ENCODE measurements around the gene WDR76.

The WDR76 gene

GRCh38 chr15:43879386-43880355 is 52.9 kb downstream of the WDR76 start:
- H3K4me3 ChIP-seq (ENCODE audit: control insufficient read depth, low read depth, low read length) = no peak overlapping the region
- DNase-seq (ENCODE audit: low read depth) = no peak
- TF ChIP-seq, protein P1, sequence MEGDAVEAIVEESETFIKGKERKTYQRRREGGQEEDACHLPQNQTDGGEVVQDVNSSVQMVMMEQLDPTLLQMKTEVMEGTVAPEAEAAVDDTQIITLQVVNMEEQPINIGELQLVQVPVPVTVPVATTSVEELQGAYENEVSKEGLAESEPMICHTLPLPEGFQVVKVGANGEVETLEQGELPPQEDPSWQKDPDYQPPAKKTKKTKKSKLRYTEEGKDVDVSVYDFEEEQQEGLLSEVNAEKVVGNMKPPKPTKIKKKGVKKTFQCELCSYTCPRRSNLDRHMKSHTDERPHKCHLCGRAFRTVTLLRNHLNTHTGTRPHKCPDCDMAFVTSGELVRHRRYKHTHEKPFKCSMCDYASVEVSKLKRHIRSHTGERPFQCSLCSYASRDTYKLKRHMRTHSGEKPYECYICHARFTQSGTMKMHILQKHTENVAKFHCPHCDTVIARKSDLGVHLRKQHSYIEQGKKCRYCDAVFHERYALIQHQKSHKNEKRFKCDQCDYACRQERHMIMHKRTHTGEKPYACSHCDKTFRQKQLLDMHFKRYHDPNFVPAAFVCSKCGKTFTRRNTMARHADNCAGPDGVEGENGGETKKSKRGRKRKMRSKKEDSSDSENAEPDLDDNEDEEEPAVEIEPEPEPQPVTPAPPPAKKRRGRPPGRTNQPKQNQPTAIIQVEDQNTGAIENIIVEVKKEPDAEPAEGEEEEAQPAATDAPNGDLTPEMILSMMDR (conservative IDR thresholded peaks at IDR 0.05; ENCODE audit: control insufficient read depth, insufficient read depth, low read depth, low read length) = no peak

GRCh38 chr15:43880406-43881194 is 53.8 kb downstream of the WDR76 start:
- peak; percentile 38 for DNase-seq (ENCODE audit: low read depth)
- no peak overlapping the region for H3K4me3 ChIP-seq (ENCODE audit: control insufficient read depth, low read depth, low read length)
- TF ChIP-seq, protein P1 (conservative IDR thresholded peaks at IDR 0.05; ENCODE audit: control insufficient read depth, insufficient read depth, low read depth, low read length) = no peak

DNA sequence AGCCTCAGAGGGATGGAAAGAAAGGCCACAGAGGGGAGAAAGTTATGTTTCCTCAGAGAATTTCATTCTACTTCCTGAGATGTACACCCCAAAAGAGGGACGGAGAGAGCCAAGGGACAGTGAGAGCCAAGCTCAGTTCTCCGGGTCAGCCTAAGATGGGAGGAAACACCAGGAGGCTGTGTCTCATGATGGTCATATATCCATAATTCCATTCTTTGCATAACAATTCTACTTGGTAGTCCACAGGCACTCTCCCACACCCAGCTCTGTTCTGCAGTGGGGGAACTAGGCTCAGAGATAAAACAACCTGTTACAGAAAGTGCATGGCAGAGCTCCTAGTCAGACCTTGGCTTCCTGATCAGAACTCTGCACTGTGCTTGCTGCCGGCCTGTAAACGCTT is 54.4 kb downstream of the WDR76 start:
- H3K4me3 ChIP-seq (ENCODE audit: control insufficient read depth, low read depth, low read length) = no peak overlapping the region
- TF ChIP-seq, protein P1 (conservative IDR thresholded peaks at IDR 0.05; ENCODE audit: control insufficient read depth, insufficient read depth, low read depth, low read length) = no peak
- DNase-seq (ENCODE audit: low read depth) = no peak

DNA sequence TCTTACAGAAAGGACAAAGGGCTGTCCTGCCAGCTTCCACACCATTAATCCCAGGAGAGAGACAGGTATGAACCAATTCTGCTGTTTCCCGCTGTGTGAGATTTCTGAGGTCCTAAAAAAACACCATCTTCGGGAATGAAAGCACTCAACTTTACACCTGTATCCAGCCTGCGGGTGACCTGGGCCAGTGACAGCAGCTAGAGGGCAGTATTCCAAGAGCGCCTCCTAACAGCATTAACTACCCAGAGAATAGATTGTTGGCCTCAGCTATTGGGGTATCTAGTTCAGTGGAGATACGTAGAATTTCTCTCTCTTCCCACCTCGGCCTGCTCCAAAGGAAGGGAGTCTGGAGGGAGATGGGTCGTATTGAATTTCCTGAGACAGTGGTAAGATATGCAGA is 55.1 kb downstream of the WDR76 start:
- no peak for DNase-seq (ENCODE audit: low read depth)
- TF ChIP-seq, protein P1 (conservative IDR thresholded peaks at IDR 0.05; ENCODE audit: control insufficient read depth, insufficient read depth, low read depth, low read length) = peak; percentile 46
- no peak overlapping the region for H3K4me3 ChIP-seq (ENCODE audit: control insufficient read depth, low read depth, low read length)

DNA sequence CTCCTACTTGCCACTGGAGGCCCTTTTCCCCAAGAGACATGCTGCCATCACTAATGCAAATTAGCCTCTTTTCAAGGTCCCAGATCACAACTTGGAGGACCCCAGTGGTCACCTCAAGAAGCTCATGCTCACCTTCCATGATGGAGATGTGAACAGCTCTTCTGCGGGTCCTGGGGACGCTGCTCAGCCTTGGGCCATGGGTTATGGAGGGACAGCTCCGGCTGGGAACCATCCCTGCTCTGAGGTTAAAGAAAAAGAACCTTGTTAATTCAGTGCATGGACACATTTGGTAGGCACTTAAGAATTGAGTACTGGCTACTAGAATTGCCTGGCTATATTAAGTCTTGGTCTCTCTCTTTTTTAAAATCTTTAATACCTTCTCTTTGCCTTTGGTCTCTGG is 56.8 kb downstream of the WDR76 start:
- no peak overlapping the region for H3K4me3 ChIP-seq (ENCODE audit: control insufficient read depth, low read depth, low read length)
- TF ChIP-seq, protein P1 (conservative IDR thresholded peaks at IDR 0.05; ENCODE audit: control insufficient read depth, insufficient read depth, low read depth, low read length) = no peak
- no peak for DNase-seq (ENCODE audit: low read depth)

- TF ChIP-seq, protein P1 (conservative IDR thresholded peaks at IDR 0.05; ENCODE audit: control insufficient read depth, insufficient read depth, low read depth, low read length) = no peak
- DNase-seq (ENCODE audit: low read depth) = no peak
- no peak overlapping the region for H3K4me3 ChIP-seq (ENCODE audit: control insufficient read depth, low read depth, low read length)
Observed at GRCh38 chr15:43886558-43886957, 59.8 kb downstream of the WDR76 start.

Data from fibroblast of mammary gland (primary cell).